ENCODE results near the gene TIAM2. TPM values are rescaled to one million over a fixed set of nuclear protein-coding genes. Genes with fewer than 3 reads are reported as not detected.

The TIAM2 gene
- total and polyA plus RNA-seq, 7 experiments from 2014 or later: 0.66 to 11.6 (median 6.0) TPM

DNA sequence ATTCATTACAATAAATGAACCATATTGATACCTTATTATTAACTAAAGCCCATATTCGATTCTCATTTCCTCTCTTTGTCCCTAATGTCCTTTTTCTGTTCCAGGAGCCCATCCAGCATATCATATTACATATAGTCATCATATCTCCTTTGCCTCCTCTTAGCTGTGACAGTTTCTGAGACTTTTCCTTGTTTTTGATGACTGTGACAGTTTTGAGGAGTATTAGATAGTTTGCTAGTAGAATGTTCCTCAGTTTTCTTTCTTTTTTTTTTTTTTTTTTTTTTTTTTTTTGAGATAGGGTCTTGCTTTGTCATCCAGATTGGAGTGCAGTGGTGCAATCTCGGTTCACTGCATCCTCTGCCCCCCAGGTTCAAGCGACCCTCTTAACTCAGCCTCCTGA is 61.6 kb downstream of the TIAM2 start:
- POLR2A ChIA-PET: no interaction called here
- Histone ChIP-seq H3K4me3 (ENCODE audit: low read length) (no peak overlapping the region), H3K27ac (ENCODE audit: low read depth, low read length) (no peak overlapping the region), H3K36me3 (ENCODE audit: control insufficient read depth in 2 of 3, insufficient read depth in 3 of 3, low read length in 3 of 3) (no peaks in the 10 kb centered on the region), H3K27me3 (ENCODE audit: control insufficient read depth in 2 of 2, insufficient read depth in 2 of 2, low read length in 2 of 2) (no peaks in the 10 kb centered on the region), H3K4me1 (ENCODE audit: control insufficient read depth in 2 of 2, insufficient read depth in 2 of 2, low read length in 2 of 2) (no peaks in the 10 kb centered on the region), H3K9me3 (ENCODE audit: control insufficient read depth in 2 of 3, low read length in 3 of 3) (no peaks in the 10 kb centered on the region)
- CTCF ChIA-PET: no interaction called here
- Mint-ChIP-seq H3K4me1 (peaks cover 0 to 10% (median 0%) of the 10 kb centered on the region in 7 donors), H3K27me3 (no peaks in the 10 kb centered on the region), H3K9me3 (peaks cover 0 to 5% (median 0%) of the 10 kb centered on the region in 11 donors), H3K4me3 (no peak overlapping the region), H3K27ac (no peak overlapping the region), H3K36me3 (no peaks in the 10 kb centered on the region)
- intact Hi-C loops (cut with micrococcal nuclease): no loop called here
- DNase-seq (no peak), ATAC-seq (no peak)

DNA sequence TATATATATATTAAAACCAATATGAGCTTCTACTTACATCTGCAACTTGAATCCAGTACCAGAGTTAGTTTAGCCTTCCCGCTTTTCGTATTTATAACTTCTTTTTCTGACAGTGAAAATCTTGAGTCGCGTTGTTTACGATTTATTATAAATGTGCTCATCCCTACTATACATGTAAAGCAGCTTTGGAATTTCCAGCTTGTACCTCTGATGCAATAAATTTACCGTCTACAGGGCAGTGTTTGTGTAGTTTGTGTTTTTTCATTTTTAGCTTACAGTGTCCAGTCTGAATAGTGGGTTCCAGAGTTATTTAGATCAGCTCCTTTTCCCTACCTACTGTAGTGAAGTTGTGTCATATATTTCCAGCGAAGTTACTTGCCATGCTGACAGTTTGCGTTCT is 66.3 kb downstream of the TIAM2 start:
- H3K27me3 Mint-ChIP-seq: peaks cover 0 to 3% (median 0%) of the 10 kb centered on the region in 5 donors
- POLR2A ChIA-PET: no interaction called here
- no peak overlapping the region for H3K27ac Mint-ChIP-seq
- no peaks in the 10 kb centered on the region for H3K27me3 ChIP-seq (ENCODE audit: control insufficient read depth in 2 of 2, insufficient read depth in 2 of 2, low read length in 2 of 2)
- H3K9me3 Mint-ChIP-seq: peaks cover 0 to 5% (median 0%) of the 10 kb centered on the region in 11 donors
- H3K4me1 Mint-ChIP-seq: peaks cover 0 to 1% (median 0%) of the 10 kb centered on the region in 7 donors
- no peaks in the 10 kb centered on the region for H3K4me1 ChIP-seq (ENCODE audit: control insufficient read depth in 2 of 2, insufficient read depth in 2 of 2, low read length in 2 of 2)
- intact Hi-C loops (cut with micrococcal nuclease): no loop called here
- ATAC-seq: no peak
- H3K4me3 ChIP-seq (ENCODE audit: low read length): no peak overlapping the region
- CTCF ChIA-PET: no interaction called here
- DNase-seq: no peak
- no peaks in the 10 kb centered on the region for H3K36me3 ChIP-seq (ENCODE audit: control insufficient read depth in 2 of 3, insufficient read depth in 3 of 3, low read length in 3 of 3)
- H3K36me3 Mint-ChIP-seq: no peaks in the 10 kb centered on the region
- no peak overlapping the region for H3K27ac ChIP-seq (ENCODE audit: low read depth, low read length)
- no peaks in the 10 kb centered on the region for H3K9me3 ChIP-seq (ENCODE audit: control insufficient read depth in 2 of 3, low read length in 3 of 3)
- H3K4me3 Mint-ChIP-seq: no peak overlapping the region

- Mint-ChIP-seq H3K27me3 (peaks cover 0 to 3% (median 0%) of the 10 kb centered on the region in 5 donors), H3K9me3 (peaks cover 0 to 5% (median 0%) of the 10 kb centered on the region in 11 donors), H3K36me3 (no peaks in the 10 kb centered on the region), H3K4me3 (no peak overlapping the region), H3K4me1 (peaks cover 0 to 1% (median 0%) of the 10 kb centered on the region in 7 donors), H3K27ac (no peak overlapping the region)
- intact Hi-C loops (cut with micrococcal nuclease): no loop called here
- no peaks in the 10 kb centered on the region for H3K4me1 ChIP-seq (ENCODE audit: control insufficient read depth in 2 of 2, insufficient read depth in 2 of 2, low read length in 2 of 2)
- CTCF ChIA-PET: no interaction called here
- DNase-seq (no peak), ATAC-seq (no peak)
- H3K4me3 ChIP-seq (ENCODE audit: low read length): no peak overlapping the region
- no peak overlapping the region for H3K27ac ChIP-seq (ENCODE audit: low read depth, low read length)
- POLR2A ChIA-PET: no interaction called here
- no peaks in the 10 kb centered on the region for H3K27me3 ChIP-seq (ENCODE audit: control insufficient read depth in 2 of 2, insufficient read depth in 2 of 2, low read length in 2 of 2)
- H3K36me3 ChIP-seq (ENCODE audit: control insufficient read depth in 2 of 3, insufficient read depth in 3 of 3, low read length in 3 of 3): no peaks in the 10 kb centered on the region
- H3K9me3 ChIP-seq (ENCODE audit: control insufficient read depth in 2 of 3, low read length in 3 of 3): no peaks in the 10 kb centered on the region
Measured at GRCh38 chr6:155062866-155063341, 67.8 kb downstream of the TIAM2 start.

- POLR2A ChIA-PET: no interaction called here
- H3K36me3 ChIP-seq (ENCODE audit: control insufficient read depth in 2 of 3, insufficient read depth in 3 of 3, low read length in 3 of 3): no peaks in the 10 kb centered on the region
- H3K27ac Mint-ChIP-seq: no peak overlapping the region
Measured at GRCh38 chr6:155064303-155064702, 69.2 kb downstream of the TIAM2 start.

GRCh38 chr6:155066361-155066760 is 71.2 kb downstream of the TIAM2 start:
- no peaks in the 10 kb centered on the region for H3K27me3 ChIP-seq (ENCODE audit: control insufficient read depth in 2 of 2, insufficient read depth in 2 of 2, low read length in 2 of 2)
- H3K4me1 ChIP-seq (ENCODE audit: control insufficient read depth in 2 of 2, insufficient read depth in 2 of 2, low read length in 2 of 2): no peaks in the 10 kb centered on the region
- ATAC-seq (no peak), DNase-seq (no peak)
- Mint-ChIP-seq H3K4me3 (no peak overlapping the region), H3K36me3 (no peaks in the 10 kb centered on the region), H3K4me1 (peaks cover 0 to 1% (median 0%) of the 10 kb centered on the region in 7 donors), H3K27me3 (peaks cover 0 to 10% (median 0%) of the 10 kb centered on the region in 5 donors), H3K27ac (no peak overlapping the region), H3K9me3 (peaks cover 0 to 4% (median 0%) of the 10 kb centered on the region in 11 donors)
- no peaks in the 10 kb centered on the region for H3K36me3 ChIP-seq (ENCODE audit: control insufficient read depth in 2 of 3, insufficient read depth in 3 of 3, low read length in 3 of 3)
- no peaks in the 10 kb centered on the region for H3K9me3 ChIP-seq (ENCODE audit: control insufficient read depth in 2 of 3, low read length in 3 of 3)
- H3K27ac ChIP-seq (ENCODE audit: low read depth, low read length): no peak overlapping the region
- H3K4me3 ChIP-seq (ENCODE audit: low read length): no peak overlapping the region
- ChIA-PET POLR2A (no interaction called here), CTCF (no interaction called here)
- intact Hi-C loops (cut with micrococcal nuclease): no loop called here

More at GRCh38 chr6:155064303-155064702, 69.2 kb downstream of the TIAM2 start:
- H3K4me1 ChIP-seq (ENCODE audit: control insufficient read depth in 2 of 2, insufficient read depth in 2 of 2, low read length in 2 of 2): no peaks in the 10 kb centered on the region
- H3K27me3 Mint-ChIP-seq: peaks cover 0 to 10% (median 0%) of the 10 kb centered on the region in 5 donors
- no peaks in the 10 kb centered on the region for H3K27me3 ChIP-seq (ENCODE audit: control insufficient read depth in 2 of 2, insufficient read depth in 2 of 2, low read length in 2 of 2)
- DNase-seq: no peak
- H3K9me3 ChIP-seq (ENCODE audit: control insufficient read depth in 2 of 3, low read length in 3 of 3): no peaks in the 10 kb centered on the region
- H3K9me3 Mint-ChIP-seq: peaks cover 0 to 5% (median 0%) of the 10 kb centered on the region in 11 donors
- H3K4me1 Mint-ChIP-seq: peaks cover 0 to 1% (median 0%) of the 10 kb centered on the region in 7 donors
- CTCF ChIA-PET: no interaction called here
- H3K4me3 Mint-ChIP-seq: no peak overlapping the region
- no peak overlapping the region for H3K27ac ChIP-seq (ENCODE audit: low read depth, low read length)
- intact Hi-C loops (cut with micrococcal nuclease): no loop called here
- H3K4me3 ChIP-seq (ENCODE audit: low read length): no peak overlapping the region
- no peaks in the 10 kb centered on the region for H3K36me3 Mint-ChIP-seq
- ATAC-seq: no peak

- Mint-ChIP-seq H3K27ac (no peak overlapping the region), H3K9me3 (peaks cover 0 to 4% (median 0%) of the 10 kb centered on the region in 11 donors), H3K4me1 (peaks cover 0 to 1% (median 0%) of the 10 kb centered on the region in 7 donors), H3K36me3 (no peaks in the 10 kb centered on the region), H3K27me3 (peaks cover 0 to 14% (median 3%) of the 10 kb centered on the region in 5 donors), H3K4me3 (no peak overlapping the region)
- CTCF ChIA-PET: no interaction called here
- Histone ChIP-seq H3K9me3 (ENCODE audit: control insufficient read depth in 2 of 3, low read length in 3 of 3) (no peaks in the 10 kb centered on the region), H3K36me3 (ENCODE audit: control insufficient read depth in 2 of 3, insufficient read depth in 3 of 3, low read length in 3 of 3) (no peaks in the 10 kb centered on the region), H3K4me1 (ENCODE audit: control insufficient read depth in 2 of 2, insufficient read depth in 2 of 2, low read length in 2 of 2) (no peaks in the 10 kb centered on the region), H3K27me3 (ENCODE audit: control insufficient read depth in 2 of 2, insufficient read depth in 2 of 2, low read length in 2 of 2) (no peaks in the 10 kb centered on the region), H3K27ac (ENCODE audit: low read depth, low read length) (no peak overlapping the region), H3K4me3 (ENCODE audit: low read length) (no peak overlapping the region)
- POLR2A ChIA-PET: no interaction called here
- DNase-seq (no peak), ATAC-seq (no peak)
- intact Hi-C loops (cut with micrococcal nuclease): no loop called here
Measured at GRCh38 chr6:155066921-155067680, 72.0 kb downstream of the TIAM2 start.
